ENCODE measurements around the gene CPN1.

DNA sequence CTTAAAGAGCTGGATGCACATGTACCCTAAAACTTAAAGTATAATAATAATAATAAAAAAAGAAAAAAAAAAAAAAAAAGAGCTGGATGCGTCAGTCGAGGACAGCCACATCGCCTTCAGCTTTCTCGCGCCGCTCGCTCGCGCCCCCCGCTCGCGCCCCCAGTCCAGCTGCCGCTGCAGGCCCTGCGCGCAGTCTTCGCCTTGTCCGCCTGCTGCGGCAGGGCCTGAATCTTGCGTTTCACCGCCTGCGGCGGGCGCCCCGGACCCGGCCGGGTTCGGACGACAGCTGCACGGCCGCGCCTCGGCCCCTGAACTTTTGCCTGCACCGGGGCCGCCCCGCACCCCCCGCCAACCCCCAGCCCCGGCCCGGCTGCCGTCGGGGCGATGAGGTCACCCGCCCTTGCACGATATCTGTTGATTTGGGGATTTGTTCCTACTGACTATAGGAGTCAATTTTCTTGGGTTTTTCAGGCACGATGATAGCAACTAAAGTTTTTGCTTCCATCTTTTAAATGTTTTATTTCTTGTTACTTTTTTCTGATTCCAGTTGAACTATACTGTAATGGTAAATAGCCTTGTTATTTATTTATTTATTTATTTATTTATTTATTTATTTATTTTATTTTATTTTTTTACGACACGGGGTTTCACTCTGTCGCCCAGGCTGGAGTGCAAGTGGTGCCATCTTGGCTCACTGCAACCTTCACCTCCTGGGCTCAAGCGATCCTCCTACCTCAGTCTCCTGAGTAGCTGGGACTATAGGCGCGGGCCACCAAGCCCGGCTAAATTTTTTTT lies 33.5 kb upstream of the CPN1 start:
- TF ChIP-seq POLR2A (IDR thresholded peaks at IDR 0.05; ENCODE audit: low read depth, low read length) (no peak), POLR2AphosphoS5 (IDR thresholded peaks at IDR 0.05; ENCODE audit: low read depth, low read length) (no peak), TAF1 (IDR thresholded peaks at IDR 0.05; ENCODE audit: borderline replicate concordance, low read depth, low read length) (no peak)

Data from GM12892 (cell line).